Fibroblast of the aortic adventitia (primary cell): ENCODE results near the gene SVBP. TPM values are rescaled to one million over a fixed set of nuclear protein-coding genes. Genes with fewer than 3 reads are reported as not detected.

Experiments used
- DNase-seq: peaks from one replicate; pipeline ENCODE4 v3.0.0-alpha.2; 2010; ENCODE audit warnings: low read depth
- H3K4me3 ChIP-seq: 2 replicates; pipeline ENCODE4 v1.5.1; 2011; ENCODE audit warnings: low read depth, mild to moderate bottlenecking, control low read depth, low read length, moderate library complexity
- CTCF ChIP-seq: IDR thresholded peaks from 2 replicates; pipeline ENCODE4 v1.5.1; 2011; ENCODE audit warnings: mild to moderate bottlenecking, low read length, control low read depth, inconsistent platforms; ENCODE audit not compliant: insufficient read depth
- total RNA-seq: library from RNA; depleted of rRNA; stranded (reverse); fragments of >200 nt; gene quantifications from 2 replicates; pipeline ENCODE4 v1.2.3, GENCODE V29; 2012; ENCODE audit warnings: low replicate concordance

Gene SVBP
- total RNA-seq, 1 donor, result 18.9 TPM

GRCh38 chr1:42852608-42852980, 35.4 kb upstream of the SVBP start:
- H3K4me3 ChIP-seq, result no peak overlapping the region
- DNase-seq, result no peak
- no peak for TF ChIP-seq CTCF

- no peak overlapping the region for H3K4me3 ChIP-seq
- DNase-seq, result no peak
- TF ChIP-seq CTCF, result no peak
Measured at GRCh38 chr1:42851960-42852607, 34.9 kb upstream of the SVBP start.

- TF ChIP-seq CTCF, result no peak
- H3K4me3 ChIP-seq, result no peak overlapping the region
- DNase-seq, result no peak
Measured at GRCh38 chr1:42851420-42851819, 34.2 kb upstream of the SVBP start.

GRCh38 chr1:42849944-42850343, 32.7 kb upstream of the SVBP start:
- TF ChIP-seq CTCF, result no peak
- H3K4me3 ChIP-seq, result no peak overlapping the region
- no peak for DNase-seq

GRCh38 chr1:42848823-42849537, 31.8 kb upstream of the SVBP start:
- no peak for TF ChIP-seq CTCF
- no peak overlapping the region for H3K4me3 ChIP-seq
- DNase-seq, result no peak

GRCh38 chr1:42847721-42848460, 30.7 kb upstream of the SVBP start:
- no peak overlapping the region for H3K4me3 ChIP-seq
- no peak for DNase-seq
- no peak for TF ChIP-seq CTCF
